ENCODE results near the gene GPHA2.

GPHA2 gene

DNA sequence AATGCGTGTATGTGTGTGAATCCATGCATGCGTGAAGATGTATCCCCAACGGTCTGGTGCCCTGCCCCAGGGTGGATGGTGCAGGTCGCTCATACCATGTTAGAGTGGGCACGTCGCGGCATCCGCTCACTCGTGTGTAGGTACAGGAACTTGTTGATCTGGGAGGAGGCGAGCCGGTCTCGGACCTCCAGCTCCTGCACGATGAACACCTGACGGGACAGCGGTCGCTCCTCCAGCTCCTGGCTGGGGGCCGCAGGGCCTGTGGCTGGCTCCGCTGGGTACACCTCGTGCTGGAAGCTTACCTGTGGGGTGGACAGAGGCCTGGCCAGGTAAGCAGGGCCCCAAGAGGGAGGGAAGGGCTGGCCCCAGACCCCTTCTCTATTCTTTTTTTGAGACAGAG is 37.2 kb downstream of the GPHA2 start:
- H3K27ac ChIP-seq = no peak overlapping the region
- in situ Hi-C loops (cut with HindIII; ENCODE audit: low pct_ligation_motif_present, low sequenced_read_pairs) = no loop called here
- TF ChIP-seq, protein P1, sequence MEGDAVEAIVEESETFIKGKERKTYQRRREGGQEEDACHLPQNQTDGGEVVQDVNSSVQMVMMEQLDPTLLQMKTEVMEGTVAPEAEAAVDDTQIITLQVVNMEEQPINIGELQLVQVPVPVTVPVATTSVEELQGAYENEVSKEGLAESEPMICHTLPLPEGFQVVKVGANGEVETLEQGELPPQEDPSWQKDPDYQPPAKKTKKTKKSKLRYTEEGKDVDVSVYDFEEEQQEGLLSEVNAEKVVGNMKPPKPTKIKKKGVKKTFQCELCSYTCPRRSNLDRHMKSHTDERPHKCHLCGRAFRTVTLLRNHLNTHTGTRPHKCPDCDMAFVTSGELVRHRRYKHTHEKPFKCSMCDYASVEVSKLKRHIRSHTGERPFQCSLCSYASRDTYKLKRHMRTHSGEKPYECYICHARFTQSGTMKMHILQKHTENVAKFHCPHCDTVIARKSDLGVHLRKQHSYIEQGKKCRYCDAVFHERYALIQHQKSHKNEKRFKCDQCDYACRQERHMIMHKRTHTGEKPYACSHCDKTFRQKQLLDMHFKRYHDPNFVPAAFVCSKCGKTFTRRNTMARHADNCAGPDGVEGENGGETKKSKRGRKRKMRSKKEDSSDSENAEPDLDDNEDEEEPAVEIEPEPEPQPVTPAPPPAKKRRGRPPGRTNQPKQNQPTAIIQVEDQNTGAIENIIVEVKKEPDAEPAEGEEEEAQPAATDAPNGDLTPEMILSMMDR (IDR thresholded peaks at IDR 0.05; ENCODE audit: low read depth, low read length, missing control alignments) = no peak
- H3K4me3 ChIP-seq (ENCODE audit: low read depth, low read length) = no peak overlapping the region
- no peaks in the 10 kb centered on the region for H3K27me3 ChIP-seq (replicated peaks)
- peaks cover 37% of the 10 kb centered on the region for H3K36me3 ChIP-seq (replicated peaks)
- no peak for DNase-seq

GRCh38 chr11:64898076-64898445 is 37.6 kb downstream of the GPHA2 start:
- H3K36me3 ChIP-seq (replicated peaks) = peaks cover 33% of the 10 kb centered on the region
- no peak overlapping the region for H3K4me3 ChIP-seq (ENCODE audit: low read depth, low read length)
- no peak overlapping the region for H3K27ac ChIP-seq
- no peak for DNase-seq
- H3K27me3 ChIP-seq (replicated peaks) = no peaks in the 10 kb centered on the region
- TF ChIP-seq, protein P1 (IDR thresholded peaks at IDR 0.05; ENCODE audit: low read depth, low read length, missing control alignments) = no peak
- in situ Hi-C loops (cut with HindIII; ENCODE audit: low pct_ligation_motif_present, low sequenced_read_pairs) = no loop called here

DNA sequence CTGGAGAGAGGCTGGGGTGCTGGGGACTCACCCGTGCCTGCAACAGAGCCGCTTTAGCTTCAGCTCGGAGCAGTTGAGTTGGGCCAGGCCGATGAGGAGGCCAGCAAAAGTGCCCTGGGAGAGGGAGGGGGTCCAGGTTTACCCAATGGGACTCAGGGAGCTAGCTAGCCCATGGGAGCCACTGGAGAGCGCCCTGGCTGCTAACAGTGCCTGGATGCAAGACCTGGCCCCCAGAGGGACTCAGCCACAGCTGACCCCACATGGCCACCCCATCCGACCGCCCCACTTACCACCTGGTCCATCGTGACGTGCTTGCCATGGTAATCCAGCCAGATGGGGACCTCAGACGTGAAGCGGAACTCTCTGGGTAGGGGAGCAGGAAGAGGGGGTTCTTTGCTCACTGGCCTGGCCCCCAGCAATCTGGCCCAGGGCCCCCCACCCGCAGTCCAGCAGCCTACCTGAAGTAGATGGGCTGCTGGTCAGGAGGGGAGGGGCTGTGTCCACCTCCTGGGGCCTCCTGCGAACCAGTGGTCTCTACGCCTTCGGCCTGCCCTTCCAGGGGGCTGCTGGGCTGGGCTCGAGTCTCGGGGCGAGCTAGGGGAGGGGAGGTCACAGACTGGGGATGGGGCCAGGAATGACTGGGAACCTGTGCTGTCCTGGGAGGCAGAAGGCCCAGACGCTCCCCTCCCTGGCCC is 38.2 kb downstream of the GPHA2 start:
- no peak overlapping the region for H3K4me3 ChIP-seq (ENCODE audit: low read depth, low read length)
- DNase-seq = no peak
- TF ChIP-seq, protein P1 (IDR thresholded peaks at IDR 0.05; ENCODE audit: low read depth, low read length, missing control alignments) = no peak
- H3K36me3 ChIP-seq (replicated peaks) = peaks cover 31% of the 10 kb centered on the region
- no peaks in the 10 kb centered on the region for H3K27me3 ChIP-seq (replicated peaks)
- no peak overlapping the region for H3K27ac ChIP-seq
- in situ Hi-C loops (cut with HindIII; ENCODE audit: low pct_ligation_motif_present, low sequenced_read_pairs) = no loop called here

DNA sequence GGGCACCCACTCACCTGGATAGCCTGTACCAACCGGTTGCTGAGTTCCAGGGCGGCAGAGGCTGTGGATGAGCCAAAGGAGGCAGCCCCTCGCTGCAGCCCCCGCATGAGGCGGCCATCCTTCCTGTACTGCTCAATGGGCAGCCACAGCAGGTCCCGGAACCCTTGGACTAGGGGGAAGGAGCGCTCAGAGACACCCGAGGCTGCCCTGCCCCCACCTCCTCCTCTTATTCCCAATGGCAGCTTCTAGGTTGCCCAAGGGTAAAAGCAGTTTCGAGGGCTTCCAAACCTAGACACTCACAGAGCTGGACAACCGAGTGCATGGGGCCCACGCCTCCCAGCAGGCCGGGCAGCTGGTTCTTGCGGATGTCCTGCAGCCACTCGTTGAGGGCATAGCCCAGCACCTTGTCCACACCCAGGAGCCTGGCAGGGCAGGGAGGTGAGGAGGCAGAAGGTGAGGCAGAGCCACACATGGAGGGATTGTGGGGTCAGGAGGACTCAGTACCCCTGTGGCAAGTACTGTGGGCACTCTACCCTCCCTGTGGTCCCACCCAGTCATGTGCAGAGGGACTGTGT is 39.2 kb downstream of the GPHA2 start:
- no peak overlapping the region for H3K27ac ChIP-seq
- peaks cover 24% of the 10 kb centered on the region for H3K36me3 ChIP-seq (replicated peaks)
- H3K4me3 ChIP-seq (ENCODE audit: low read depth, low read length) = no peak overlapping the region
- no peak for DNase-seq
- H3K27me3 ChIP-seq (replicated peaks) = no peaks in the 10 kb centered on the region
- in situ Hi-C loops (cut with HindIII; ENCODE audit: low pct_ligation_motif_present, low sequenced_read_pairs) = no loop called here
- TF ChIP-seq, protein P1 (IDR thresholded peaks at IDR 0.05; ENCODE audit: low read depth, low read length, missing control alignments) = no peak

GRCh38 chr11:64894812-64895452 is 40.8 kb downstream of the GPHA2 start:
- no peak overlapping the region for H3K4me3 ChIP-seq (ENCODE audit: low read depth, low read length)
- H3K36me3 ChIP-seq (replicated peaks) = peaks cover 15% of the 10 kb centered on the region
- in situ Hi-C loops (cut with HindIII; ENCODE audit: low pct_ligation_motif_present, low sequenced_read_pairs) = loop anchor here (5.0 kb wide), 1 partner anchor 48 kb away; no protein-coding TSS in a partner anchor
- no peak overlapping the region for H3K27ac ChIP-seq
- TF ChIP-seq, protein P1 (IDR thresholded peaks at IDR 0.05; ENCODE audit: low read depth, low read length, missing control alignments) = no peak
- DNase-seq = no peak
- no peaks in the 10 kb centered on the region for H3K27me3 ChIP-seq (replicated peaks)
